HepG2 (cell line): ENCODE data around the gene MEX3A. TPM values are rescaled to one million over a fixed set of nuclear protein-coding genes. Genes with fewer than 3 reads are reported as not detected.

Source experiments
- E2F5 ChIP-seq: sonication (generic); formaldehyde crosslinking; conservative IDR thresholded peaks from 2 replicates; pipeline ENCODE4 v1.4.0; 2020; ENCODE audit warnings: missing genetic modification reagents
- ESRRA ChIP-seq: sonication (generic); formaldehyde crosslinking; IDR thresholded peaks from 2 replicates; pipeline ENCODE4 v1.5.1; 2020; ENCODE audit warnings: mild to moderate bottlenecking, low read depth, missing genetic modification reagents
- HMGA1 ChIP-seq: sonication (generic); formaldehyde crosslinking; conservative IDR thresholded peaks from 2 replicates; pipeline ENCODE4 v1.4.0; 2020; ENCODE audit warnings: missing genetic modification reagents
- HOXA9 ChIP-seq: sonication (generic); formaldehyde crosslinking; IDR thresholded peaks from 2 replicates; pipeline ENCODE4 v1.8.1; 2022; ENCODE audit warnings: missing genetic modification reagents, mild to moderate bottlenecking, moderate library complexity, borderline replicate concordance
- KDM6A ChIP-seq: IDR thresholded peaks from 2 replicates; pipeline ENCODE4 v1.6.1; 2016; ENCODE audit warnings: low read depth
- KLF9 ChIP-seq: IDR thresholded peaks from 2 replicates; pipeline ENCODE4 v1.6.1; 2016; ENCODE audit warnings: low read depth
- PAF1 ChIP-seq: IDR thresholded peaks from 2 replicates; pipeline ENCODE4 v1.6.1; 2016; ENCODE audit warnings: missing genetic modification reagents, missing compliant biosample characterization
- RXRB ChIP-seq: IDR thresholded peaks from 2 replicates; pipeline ENCODE4 v1.6.1; 2016; ENCODE audit warnings: borderline replicate concordance, missing genetic modification reagents, missing compliant biosample characterization
- SMARCE1 ChIP-seq: fragments of 450-650 bp; IDR thresholded peaks from 2 replicates; pipeline ENCODE4 v1.6.1; 2017; ENCODE audit warnings: borderline replicate concordance
- STAG1 ChIP-seq: sonication (generic); formaldehyde crosslinking; IDR thresholded peaks from 2 replicates; pipeline ENCODE4 v1.4.0; 2020; ENCODE audit warnings: missing genetic modification reagents
- TOE1 ChIP-seq: sonication (generic); formaldehyde crosslinking; IDR thresholded peaks from 2 replicates; pipeline ENCODE4 v1.4.0; 2020; ENCODE audit warnings: mild to moderate bottlenecking, missing genetic modification reagents
- U2AF1 ChIP-seq: fragments of 200-400 bp; formaldehyde crosslinking; optimal IDR thresholded peaks from 2 replicates; pipeline ENCODE3; 2017; ENCODE audit warnings: mild to moderate bottlenecking, low read depth, low read length
- ZNF326 ChIP-seq: sonication (generic); formaldehyde crosslinking; IDR thresholded peaks from 2 replicates; pipeline ENCODE4 v1.4.0; 2020; ENCODE audit warnings: missing genetic modification reagents, borderline replicate concordance
- ZNF33A ChIP-seq: sonication (generic); formaldehyde crosslinking; IDR thresholded peaks from 2 replicates; pipeline ENCODE4 v1.5.1; 2020; ENCODE audit warnings: missing genetic modification reagents, mild to moderate bottlenecking, moderate library complexity, borderline replicate concordance
- ZNF431 ChIP-seq: sonication (generic); formaldehyde crosslinking; IDR thresholded peaks from 2 replicates; pipeline ENCODE4 v1.9.0; 2022; ENCODE audit warnings: missing genetic modification reagents, low read depth, mild to moderate bottlenecking, borderline replicate concordance
- ZNF724P ChIP-seq: sonication (generic); formaldehyde crosslinking; IDR thresholded peaks from 2 replicates; pipeline ENCODE4 v1.8.0; 2022; ENCODE audit warnings: missing genetic modification reagents, borderline replicate concordance
- ZSCAN30 ChIP-seq: sonication (generic); formaldehyde crosslinking; IDR thresholded peaks from 2 replicates; pipeline ENCODE4 v1.5.0; 2020; ENCODE audit warnings: mild to moderate bottlenecking, missing genetic modification reagents
- ZZZ3 ChIP-seq: sonication (generic); formaldehyde crosslinking; IDR thresholded peaks from 2 replicates; pipeline ENCODE4 v1.4.0; 2020; ENCODE audit warnings: missing genetic modification reagents, mild to moderate bottlenecking, borderline replicate concordance
- polyA plus RNA-seq, 8 experiments: library from polyadenylated mRNA; depleted of rRNA in 3 of 8; stranded (reverse) in 7 of 8; unstranded in 1 of 8; fragments of >200 nt; fragmentation: Illumina TruSeq in 4 of 8; extraction: Trizol in 4 of 8; gene quantifications; 2 replicates each; pipeline versions ENCODE4 v1.2.1 to v1.2.3, GENCODE V29; 2011 to 2016; ENCODE audit warnings: low read depth in 4 of 8, missing spikeins in 1 of 8, mixed read lengths in 1 of 8; ENCODE audit not compliant: insufficient read depth in 1 of 8
- total RNA-seq, 5 experiments: library from RNA; depleted of rRNA; stranded (reverse); fragments of >200 nt; fragmentation: Illumina TruSeq; extraction: Trizol; gene quantifications; 2 replicates each; pipeline ENCODE4 v1.2.3, GENCODE V29; 2016; ENCODE audit warnings: low read depth in 1 of 5
- TF ChIP-seq, protein P1 (sequence below): sonication (generic); formaldehyde crosslinking; IDR thresholded peaks from 2 replicates; pipeline ENCODE4 v1.8.0; 2022; ENCODE audit warnings: mild to moderate bottlenecking, missing genetic modification reagents, moderate library complexity
- TF ChIP-seq, protein P2 (sequence below): sonication (generic); formaldehyde crosslinking; IDR thresholded peaks from 2 replicates; pipeline ENCODE4 v1.5.1; 2020; ENCODE audit warnings: missing genetic modification reagents, mild to moderate bottlenecking, borderline replicate concordance
- TF ChIP-seq, protein P3 (sequence below): sonication (generic); formaldehyde crosslinking; IDR thresholded peaks from 2 replicates; pipeline ENCODE4 v1.5.0; 2020; ENCODE audit warnings: missing genetic modification reagents
- TF ChIP-seq, protein P4 (sequence below): IDR thresholded peaks from 2 replicates; pipeline ENCODE4 v1.6.1; 2016; ENCODE audit warnings: mild to moderate bottlenecking, missing biosample characterization, missing genetic modification reagents

The MEX3A gene
- total and polyA plus RNA-seq, 2 of the 13 experiments (the other 11 are each of a cell fraction or from before 2014, with no cell fraction given) = 7.6 to 9.1 TPM

DNA sequence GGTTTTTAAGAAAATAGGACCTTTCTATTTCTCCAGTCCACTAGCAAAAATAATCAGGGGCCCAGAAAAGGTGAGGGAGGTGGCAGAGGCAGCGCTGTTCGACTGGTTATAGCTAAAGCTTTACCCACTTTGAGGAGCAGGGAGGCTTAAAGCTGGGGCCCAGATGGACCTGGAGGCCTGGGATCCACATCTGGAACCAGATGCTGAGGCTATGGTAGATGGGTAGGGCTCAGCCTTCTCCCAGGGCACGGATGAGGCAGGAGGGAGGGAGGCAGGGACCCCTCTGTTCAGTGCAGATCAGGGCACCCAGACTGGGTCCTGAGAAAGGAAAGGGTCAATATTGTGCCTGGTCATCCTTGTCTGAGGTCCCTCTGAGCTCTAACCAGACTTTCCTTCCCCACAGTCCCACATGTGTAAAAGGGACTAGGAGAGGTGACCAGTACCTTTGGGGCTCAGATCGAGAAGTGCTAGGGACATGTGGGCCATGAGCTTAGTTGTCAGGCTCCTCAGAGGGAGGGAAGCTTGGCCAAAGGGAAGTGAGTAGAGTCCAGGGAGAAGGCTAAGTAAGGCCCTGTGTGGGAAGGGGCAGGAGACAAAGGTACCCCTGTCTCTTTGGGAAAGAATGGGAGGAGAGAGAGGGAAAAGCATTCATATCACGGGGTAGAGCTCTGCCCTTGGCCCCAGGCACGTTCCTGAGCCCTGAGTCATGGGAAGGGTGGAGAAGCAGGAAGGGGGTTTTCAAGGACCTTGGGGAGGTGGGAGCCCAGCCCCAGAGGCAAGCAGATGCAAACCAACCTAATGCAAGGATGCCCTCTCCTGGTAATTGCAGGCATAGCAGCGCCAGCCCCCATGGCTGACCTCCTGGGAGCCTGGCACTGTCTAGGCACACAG lies 47.7 kb upstream of the MEX3A start (continued):
- TF ChIP-seq, protein P1, sequence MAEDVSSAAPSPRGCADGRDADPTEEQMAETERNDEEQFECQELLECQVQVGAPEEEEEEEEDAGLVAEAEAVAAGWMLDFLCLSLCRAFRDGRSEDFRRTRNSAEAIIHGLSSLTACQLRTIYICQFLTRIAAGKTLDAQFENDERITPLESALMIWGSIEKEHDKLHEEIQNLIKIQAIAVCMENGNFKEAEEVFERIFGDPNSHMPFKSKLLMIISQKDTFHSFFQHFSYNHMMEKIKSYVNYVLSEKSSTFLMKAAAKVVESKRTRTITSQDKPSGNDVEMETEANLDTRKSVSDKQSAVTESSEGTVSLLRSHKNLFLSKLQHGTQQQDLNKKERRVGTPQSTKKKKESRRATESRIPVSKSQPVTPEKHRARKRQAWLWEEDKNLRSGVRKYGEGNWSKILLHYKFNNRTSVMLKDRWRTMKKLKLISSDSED (CRISPR knock-in tag) = no peak
- TF ChIP-seq E2F5 (CRISPR knock-in tag) = no peak
- TF ChIP-seq, protein P2, sequence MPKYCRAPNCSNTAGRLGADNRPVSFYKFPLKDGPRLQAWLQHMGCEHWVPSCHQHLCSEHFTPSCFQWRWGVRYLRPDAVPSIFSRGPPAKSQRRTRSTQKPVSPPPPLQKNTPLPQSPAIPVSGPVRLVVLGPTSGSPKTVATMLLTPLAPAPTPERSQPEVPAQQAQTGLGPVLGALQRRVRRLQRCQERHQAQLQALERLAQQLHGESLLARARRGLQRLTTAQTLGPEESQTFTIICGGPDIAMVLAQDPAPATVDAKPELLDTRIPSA = no peak
- TF ChIP-seq, protein P3, sequence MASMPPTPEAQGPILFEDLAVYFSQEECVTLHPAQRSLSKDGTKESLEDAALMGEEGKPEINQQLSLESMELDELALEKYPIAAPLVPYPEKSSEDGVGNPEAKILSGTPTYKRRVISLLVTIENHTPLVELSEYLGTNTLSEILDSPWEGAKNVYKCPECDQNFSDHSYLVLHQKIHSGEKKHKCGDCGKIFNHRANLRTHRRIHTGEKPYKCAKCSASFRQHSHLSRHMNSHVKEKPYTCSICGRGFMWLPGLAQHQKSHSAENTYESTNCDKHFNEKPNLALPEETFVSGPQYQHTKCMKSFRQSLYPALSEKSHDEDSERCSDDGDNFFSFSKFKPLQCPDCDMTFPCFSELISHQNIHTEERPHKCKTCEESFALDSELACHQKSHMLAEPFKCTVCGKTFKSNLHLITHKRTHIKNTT (CRISPR knock-in tag) = no peak
- no peak for TF ChIP-seq U2AF1
- TF ChIP-seq ZNF724P = no peak
- peak; percentile 94 for TF ChIP-seq RXRB (CRISPR knock-in tag)
- TF ChIP-seq KLF9 = no peak
- no peak for TF ChIP-seq ZNF33A (CRISPR knock-in tag)
- no peak for TF ChIP-seq ZNF326 (CRISPR knock-in tag)
- no peak for TF ChIP-seq SMARCE1
- TF ChIP-seq ZSCAN30 (CRISPR knock-in tag) = 0 out of 2 replicates have a peak, but pooled peaks have one; percentile 34
- TF ChIP-seq KDM6A = peak; percentile 20; the same call in 1 of the 2 replicates
- no peak for TF ChIP-seq ZZZ3
- TF ChIP-seq STAG1 (CRISPR knock-in tag) = peak; percentile 95
- no peak for TF ChIP-seq ZNF431 (CRISPR knock-in tag)
- TF ChIP-seq ESRRA = peak; percentile 82; the same call in 1 of the 2 replicates
- no peak for TF ChIP-seq TOE1 (CRISPR knock-in tag)
- no peak for TF ChIP-seq PAF1
- no peak for TF ChIP-seq HOXA9 (CRISPR knock-in tag)
- TF ChIP-seq HMGA1 (CRISPR knock-in tag) = no peak
- TF ChIP-seq, protein P4, sequence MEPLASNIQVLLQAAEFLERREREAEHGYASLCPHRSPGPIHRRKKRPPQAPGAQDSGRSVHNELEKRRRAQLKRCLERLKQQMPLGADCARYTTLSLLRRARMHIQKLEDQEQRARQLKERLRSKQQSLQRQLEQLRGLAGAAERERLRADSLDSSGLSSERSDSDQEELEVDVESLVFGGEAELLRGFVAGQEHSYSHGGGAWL (CRISPR knock-in tag) = peak; percentile 55; the same call in 1 of the 2 replicates
